Astrocyte (in vitro differentiated cells and primary cell): Measurements from ENCODE around the gene PAK6. TPM values are rescaled to one million over a fixed set of nuclear protein-coding genes. Genes with fewer than 3 reads are reported as not detected.

Source experiments
- DNase-seq: peaks from one replicate; pipeline ENCODE4 v3.0.0-alpha.2; 2010; ENCODE audit warnings: low read depth
- FAIRE-seq: peaks from 2 replicates; lab custom pipeline; 2011; peaks lifted over from hg19 to GRCh38; lab: Jason Lieb, UNC
- H2AFZ ChIP-seq: 2 replicates; pipeline ENCODE4 v1.6.0; 2012; ENCODE audit warnings: low read depth, low read length, inconsistent platforms
- H3K27ac ChIP-seq: 2 replicates; pipeline ENCODE4 v1.5.1; 2011; ENCODE audit warnings: low read depth, low read length, inconsistent platforms
- H3K27me3 ChIP-seq: 2 replicates; pipeline ENCODE4 v1.6.0; 2011; ENCODE audit warnings: low read length, inconsistent platforms; ENCODE audit not compliant: insufficient read depth
- H3K36me3 ChIP-seq: 2 replicates; pipeline ENCODE4 v1.5.1; 2011; ENCODE audit warnings: low read length, inconsistent platforms; ENCODE audit not compliant: insufficient read depth
- H3K4me1 ChIP-seq: 2 replicates; pipeline ENCODE4 v1.5.1; 2011; ENCODE audit warnings: low read length, inconsistent platforms; ENCODE audit not compliant: insufficient read depth
- H3K4me2 ChIP-seq: 2 replicates; pipeline ENCODE4 v1.6.0; 2012; ENCODE audit warnings: low read length, inconsistent platforms
- H3K4me3 ChIP-seq: 2 replicates; pipeline ENCODE4 v1.5.1; 2011; ENCODE audit warnings: low read depth, mild to moderate bottlenecking, low read length, inconsistent platforms; ENCODE audit not compliant: insufficient read depth
- H3K79me2 ChIP-seq: 2 replicates; pipeline ENCODE4 v1.6.0; 2012; ENCODE audit warnings: mild to moderate bottlenecking, low read length, inconsistent platforms; ENCODE audit not compliant: insufficient read depth
- H3K9ac ChIP-seq: 2 replicates; pipeline ENCODE4 v1.6.0; 2012; ENCODE audit warnings: mild to moderate bottlenecking, low read length, inconsistent platforms
- H3K9me3 ChIP-seq: 2 replicates; pipeline ENCODE4 v1.5.1; 2012; ENCODE audit warnings: low read depth, mild to moderate bottlenecking, low read length, inconsistent platforms; ENCODE audit not compliant: insufficient read depth
- H4K20me1 ChIP-seq: 2 replicates; pipeline ENCODE4 v1.6.0; 2012; ENCODE audit warnings: low read length, inconsistent platforms; ENCODE audit not compliant: insufficient read depth
- H3K27ac Mint-ChIP-seq: one replicate; pipeline ENCODE4 v1.8.0; 2021; ENCODE audit warnings: mild to moderate bottlenecking, mixed read lengths; ENCODE audit not compliant: unreplicated experiment
- H3K27me3 Mint-ChIP-seq: one replicate; pipeline ENCODE4 v1.8.0; 2021; ENCODE audit warnings: low read depth, mixed read lengths; ENCODE audit not compliant: unreplicated experiment
- H3K36me3 Mint-ChIP-seq: one replicate; pipeline ENCODE4 v1.8.0; 2021; ENCODE audit warnings: low read depth, mixed read lengths; ENCODE audit not compliant: unreplicated experiment
- H3K4me1 Mint-ChIP-seq: one replicate; pipeline ENCODE4 v1.8.0; 2021; ENCODE audit warnings: low read depth, mixed read lengths; ENCODE audit not compliant: unreplicated experiment
- H3K4me3 Mint-ChIP-seq: one replicate; pipeline ENCODE4 v1.8.0; 2021; ENCODE audit warnings: mild to moderate bottlenecking, moderate library complexity, mixed read lengths; ENCODE audit not compliant: unreplicated experiment
- H3K9me3 Mint-ChIP-seq: one replicate; pipeline ENCODE4 v1.8.0; 2021; ENCODE audit warnings: mild to moderate bottlenecking, mixed read lengths; ENCODE audit not compliant: unreplicated experiment
- CTCF ChIP-seq: IDR thresholded peaks from 2 replicates; pipeline ENCODE4 v1.5.1; 2011; ENCODE audit warnings: low read depth, mild to moderate bottlenecking, inconsistent platforms, low read length, moderate library complexity; ENCODE audit not compliant: insufficient read depth
- EZH2 ChIP-seq: IDR thresholded peaks from 2 replicates; pipeline ENCODE4 v1.6.1; 2012; ENCODE audit warnings: mild to moderate bottlenecking, low read length, inconsistent platforms; ENCODE audit not compliant: insufficient read depth
- total RNA-seq: library from RNA; stranded (reverse); gene quantifications from 2 replicates; pipeline ENCODE4 v1.2.1, GENCODE V29; 2021

Gene PAK6
- total RNA-seq, 1 donor from 2014 or later = 1.1 TPM

- H3K27ac Mint-ChIP-seq = no peak overlapping the region
- no peak overlapping the region for H3K4me2 ChIP-seq
- H3K4me3 Mint-ChIP-seq = no peak overlapping the region
Observed at GRCh38 chr15:40303576-40303975, 64.7 kb downstream of the PAK6 start.

GRCh38 chr15:40305281-40305680, 66.4 kb downstream of the PAK6 start:
- H3K79me2 ChIP-seq = no peaks in the 10 kb centered on the region
- no peak overlapping the region for H2AFZ ChIP-seq
- H3K4me1 ChIP-seq = no peaks in the 10 kb centered on the region
- H3K36me3 Mint-ChIP-seq = peaks cover 2% of the 10 kb centered on the region
- peaks cover 4% of the 10 kb centered on the region for H3K4me1 Mint-ChIP-seq
- peaks cover 4% of the 10 kb centered on the region for H3K9me3 ChIP-seq
- TF ChIP-seq CTCF = no peak
- no peak for TF ChIP-seq EZH2
- DNase-seq = no peak
- peaks cover 10% of the 10 kb centered on the region for H3K27me3 ChIP-seq
- no peak overlapping the region for H3K4me3 Mint-ChIP-seq
- no peaks in the 10 kb centered on the region for H3K36me3 ChIP-seq
- H3K4me2 ChIP-seq = no peak overlapping the region
- FAIRE-seq = no peak
- no peak overlapping the region for H3K4me3 ChIP-seq
- H3K27ac Mint-ChIP-seq = no peak overlapping the region
- H3K27ac ChIP-seq = no peak overlapping the region
- no peak overlapping the region for H3K9ac ChIP-seq
- H3K27me3 Mint-ChIP-seq = peaks cover 43% of the 10 kb centered on the region
- H3K9me3 Mint-ChIP-seq = peaks cover 2% of the 10 kb centered on the region
- H4K20me1 ChIP-seq = no peaks in the 10 kb centered on the region

More at GRCh38 chr15:40303576-40303975, 64.7 kb downstream of the PAK6 start:
- DNase-seq (no peak), FAIRE-seq (no peak)
- H3K79me2 ChIP-seq = no peaks in the 10 kb centered on the region
- H3K27me3 ChIP-seq = peaks cover 10% of the 10 kb centered on the region
- no peak overlapping the region for H3K27ac ChIP-seq
- no peaks in the 10 kb centered on the region for H4K20me1 ChIP-seq
- no peak overlapping the region for H3K4me3 ChIP-seq
- TF ChIP-seq EZH2 (no peak), CTCF (no peak)
- Mint-ChIP-seq H3K9me3 (peaks cover 9% of the 10 kb centered on the region), H3K27me3 (peaks cover 40% of the 10 kb centered on the region), H3K36me3 (peaks cover 4% of the 10 kb centered on the region), H3K4me1 (no peaks in the 10 kb centered on the region)
- H3K4me1 ChIP-seq = no peaks in the 10 kb centered on the region
- no peak overlapping the region for H3K9ac ChIP-seq
- H3K9me3 ChIP-seq = peaks cover 4% of the 10 kb centered on the region
- no peaks in the 10 kb centered on the region for H3K36me3 ChIP-seq
- H2AFZ ChIP-seq = no peak overlapping the region

GRCh38 chr15:40306371-40306770, 67.5 kb downstream of the PAK6 start:
- no peak overlapping the region for H3K4me3 Mint-ChIP-seq

More at GRCh38 chr15:40306371-40306770, 67.5 kb downstream of the PAK6 start:
- H3K9me3 Mint-ChIP-seq = peaks cover 2% of the 10 kb centered on the region
- H3K36me3 Mint-ChIP-seq = peaks cover 2% of the 10 kb centered on the region
- H3K27me3 Mint-ChIP-seq = peaks cover 50% of the 10 kb centered on the region
- Histone ChIP-seq H3K4me2 (no peak overlapping the region), H3K4me1 (no peaks in the 10 kb centered on the region), H3K4me3 (no peak overlapping the region), H4K20me1 (no peaks in the 10 kb centered on the region), H3K36me3 (no peaks in the 10 kb centered on the region), H3K27me3 (peaks cover 10% of the 10 kb centered on the region), H3K9me3 (no peaks in the 10 kb centered on the region), H3K27ac (no peak overlapping the region), H3K9ac (no peak overlapping the region), H3K79me2 (no peaks in the 10 kb centered on the region), H2AFZ (no peak overlapping the region)
- H3K4me1 Mint-ChIP-seq = peaks cover 4% of the 10 kb centered on the region
- TF ChIP-seq EZH2 = no peak
- TF ChIP-seq CTCF = no peak
- no peak for DNase-seq
- FAIRE-seq = no peak
- H3K27ac Mint-ChIP-seq = no peak overlapping the region
